Neural progenitor cell (in vitro differentiated cells): ENCODE results near the gene TRIP4. TPM values are rescaled to one million over a fixed set of nuclear protein-coding genes. Genes with fewer than 3 reads are reported as not detected.

Experiments
- DNase-seq: peaks from one replicate; pipeline ENCODE4 v3.0.0-alpha.2; 2016; ENCODE audit warnings: low spot score
- H2AFZ ChIP-seq: fragments of 200-600 bp; sonication (generic); replicated peaks from 2 replicates; pipeline ENCODE4 v1.6.1; 2016; ENCODE audit warnings: antibody characterized with exemption
- H3F3A ChIP-seq: fragments of 200-600 bp; sonication (generic); 2 replicates; pipeline ENCODE4 v1.6.1; 2016; ENCODE audit warnings: antibody characterized with exemption, low read depth
- H3K27ac ChIP-seq: fragments of 200-600 bp; sonication (generic); 2 replicates; pipeline ENCODE4 v1.5.1; 2016; ENCODE audit warnings: mild to moderate bottlenecking
- H3K27me3 ChIP-seq: fragments of 200-600 bp; sonication (generic); 2 replicates; pipeline ENCODE4 v1.6.1; 2016; ENCODE audit warnings: mild to moderate bottlenecking, moderate library complexity
- H3K36me3 ChIP-seq: fragments of 200-600 bp; sonication (generic); 2 replicates; pipeline ENCODE4 v1.5.1; 2016
- H3K4me1 ChIP-seq: fragments of 200-600 bp; sonication (generic); 2 replicates; pipeline ENCODE4 v1.6.1; 2016; ENCODE audit warnings: mixed run types
- H3K4me2 ChIP-seq: fragments of 200-600 bp; sonication (generic); 2 replicates; pipeline ENCODE4 v1.6.1; 2016
- H3K4me3 ChIP-seq: fragments of 200-600 bp; sonication (generic); 2 replicates; pipeline ENCODE4 v1.5.1; 2016
- H3K79me2 ChIP-seq: fragments of 200-600 bp; sonication (generic); 2 replicates; pipeline ENCODE4 v1.6.1; 2016; ENCODE audit warnings: low read depth
- H3K9ac ChIP-seq: fragments of 200-600 bp; sonication (generic); 2 replicates; pipeline ENCODE4 v1.6.1; 2016
- H3K9me3 ChIP-seq: fragments of 200-600 bp; sonication (generic); 2 replicates; pipeline ENCODE4 v1.5.1; 2016; ENCODE audit warnings: low read depth
- H4K20me1 ChIP-seq: fragments of 200-600 bp; sonication (generic); 2 replicates; pipeline ENCODE4 v1.6.1; 2016; ENCODE audit warnings: low read depth
- H3K27ac Mint-ChIP-seq: 3 replicates; pipeline ENCODE4 v1.8.0; 2021; ENCODE audit warnings: mixed read lengths
- H3K27me3 Mint-ChIP-seq: 2 replicates; pipeline ENCODE4 v1.8.0; 2022; ENCODE audit warnings: low read depth, mild to moderate bottlenecking, inconsistent platforms, moderate library complexity, mixed read lengths; ENCODE audit not compliant: insufficient read depth
- H3K36me3 Mint-ChIP-seq: 3 replicates; pipeline ENCODE4 v1.8.0; 2021; ENCODE audit warnings: mixed read lengths
- H3K4me1 Mint-ChIP-seq: 3 replicates; pipeline ENCODE4 v1.8.0; 2021; ENCODE audit warnings: mixed read lengths
- H3K4me3 Mint-ChIP-seq: 3 replicates; pipeline ENCODE4 v1.8.0; 2021; ENCODE audit warnings: mild to moderate bottlenecking, moderate library complexity, mixed read lengths
- H3K9me3 Mint-ChIP-seq: 3 replicates; pipeline ENCODE4 v1.8.0; 2020; ENCODE audit warnings: mixed read lengths
- EZH2 ChIP-seq: fragments of 200-600 bp; sonication (generic); IDR thresholded peaks from 2 replicates; pipeline ENCODE4 v1.6.1; 2017; ENCODE audit warnings: antibody characterized with exemption, mild to moderate bottlenecking, moderate library complexity
- EZH2phosphoT487 ChIP-seq: fragments of 200-600 bp; sonication (generic); IDR thresholded peaks from 2 replicates; pipeline ENCODE4 v1.6.1; 2017; ENCODE audit warnings: antibody characterized with exemption
- total RNA-seq: library from RNA; depleted of rRNA; stranded (reverse); fragments of >200 nt; gene quantifications from 2 replicates; pipeline ENCODE4 v1.2.3, GENCODE V29; 2015; ENCODE audit warnings: low replicate concordance
- TF ChIP-seq, protein P1 (sequence below): fragments of 200-600 bp; sonication (generic); IDR thresholded peaks from 2 replicates; pipeline ENCODE4 v1.5.1; 2017; ENCODE audit warnings: antibody characterized with exemption, mild to moderate bottlenecking

TRIP4 gene
- total RNA-seq, 1 donor from 2014 or later = 17.3 TPM

DNA sequence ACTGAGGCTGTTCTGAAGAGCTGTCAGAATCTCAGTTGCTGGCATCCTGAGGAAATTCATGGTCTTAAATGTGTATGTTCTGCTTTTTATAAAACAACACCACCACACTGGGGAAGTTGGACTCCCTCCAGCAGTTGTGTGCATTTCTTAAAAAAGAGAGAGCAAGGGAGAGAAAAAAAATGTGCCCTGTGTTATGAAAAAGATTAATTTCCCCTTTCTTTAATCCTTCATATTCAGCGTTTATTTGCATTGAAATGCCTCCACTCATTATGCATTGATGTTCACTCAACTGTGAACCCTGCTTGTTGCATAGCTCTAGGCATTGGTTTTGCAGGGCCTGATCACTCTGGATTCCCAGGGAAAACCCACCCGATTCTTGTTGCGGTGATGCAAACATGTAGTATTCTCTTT lies 68.3 kb downstream of the TRIP4 start:
- Histone ChIP-seq H3F3A (peaks cover 46% of the 10 kb centered on the region), H3K79me2 (peaks cover 4% of the 10 kb centered on the region), H3K4me1 (peaks cover 67% of the 10 kb centered on the region), H4K20me1 (peaks cover 37% of the 10 kb centered on the region), H3K9ac (no peak overlapping the region), H3K4me3 (no peak overlapping the region), H3K4me2 (peak overlapping the region; percentile 66), H3K9me3 (no peaks in the 10 kb centered on the region), H2AFZ (no peak overlapping the region), H3K27me3 (no peaks in the 10 kb centered on the region), H3K27ac (no peak overlapping the region), H3K36me3 (no peaks in the 10 kb centered on the region)
- peak; percentile 54 for DNase-seq
- H3K36me3 Mint-ChIP-seq = peaks cover 1% of the 10 kb centered on the region
- H3K9me3 Mint-ChIP-seq = no peaks in the 10 kb centered on the region
- H3K27ac Mint-ChIP-seq = peak overlapping the region; percentile 97
- H3K4me1 Mint-ChIP-seq = peaks cover 78% of the 10 kb centered on the region
- H3K4me3 Mint-ChIP-seq = peak overlapping the region; percentile 74
- H3K27me3 Mint-ChIP-seq = no peaks in the 10 kb centered on the region
- TF ChIP-seq EZH2 = no peak
- TF ChIP-seq, protein P1, sequence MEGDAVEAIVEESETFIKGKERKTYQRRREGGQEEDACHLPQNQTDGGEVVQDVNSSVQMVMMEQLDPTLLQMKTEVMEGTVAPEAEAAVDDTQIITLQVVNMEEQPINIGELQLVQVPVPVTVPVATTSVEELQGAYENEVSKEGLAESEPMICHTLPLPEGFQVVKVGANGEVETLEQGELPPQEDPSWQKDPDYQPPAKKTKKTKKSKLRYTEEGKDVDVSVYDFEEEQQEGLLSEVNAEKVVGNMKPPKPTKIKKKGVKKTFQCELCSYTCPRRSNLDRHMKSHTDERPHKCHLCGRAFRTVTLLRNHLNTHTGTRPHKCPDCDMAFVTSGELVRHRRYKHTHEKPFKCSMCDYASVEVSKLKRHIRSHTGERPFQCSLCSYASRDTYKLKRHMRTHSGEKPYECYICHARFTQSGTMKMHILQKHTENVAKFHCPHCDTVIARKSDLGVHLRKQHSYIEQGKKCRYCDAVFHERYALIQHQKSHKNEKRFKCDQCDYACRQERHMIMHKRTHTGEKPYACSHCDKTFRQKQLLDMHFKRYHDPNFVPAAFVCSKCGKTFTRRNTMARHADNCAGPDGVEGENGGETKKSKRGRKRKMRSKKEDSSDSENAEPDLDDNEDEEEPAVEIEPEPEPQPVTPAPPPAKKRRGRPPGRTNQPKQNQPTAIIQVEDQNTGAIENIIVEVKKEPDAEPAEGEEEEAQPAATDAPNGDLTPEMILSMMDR = no peak
- TF ChIP-seq EZH2phosphoT487 = no peak

DNA sequence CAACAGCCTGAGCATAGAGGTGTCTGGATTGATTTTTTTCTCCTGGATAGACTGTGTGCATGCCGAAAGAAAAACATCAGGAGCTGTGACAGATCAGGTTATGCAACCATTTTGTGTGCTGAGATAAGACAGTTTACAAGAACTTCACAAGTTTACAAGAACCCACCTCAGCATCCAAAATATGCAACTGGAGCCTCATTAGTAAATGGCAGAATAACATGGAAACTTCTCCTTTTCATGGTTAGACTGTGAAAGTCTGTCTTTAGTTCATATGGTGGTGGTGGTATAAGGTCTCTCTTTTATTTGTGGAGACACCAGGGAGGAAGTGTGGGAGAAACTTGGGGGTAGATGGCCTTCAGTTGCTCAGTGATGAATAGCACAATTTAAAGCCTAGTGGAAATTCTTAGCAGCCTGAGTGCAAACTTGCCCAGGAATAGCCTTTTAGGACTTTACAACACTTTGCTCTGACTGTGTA lies 69.0 kb downstream of the TRIP4 start:
- peak overlapping the region; percentile 97 for H3K27ac Mint-ChIP-seq
- peak overlapping the region; percentile 74 for H3K4me3 Mint-ChIP-seq

DNA sequence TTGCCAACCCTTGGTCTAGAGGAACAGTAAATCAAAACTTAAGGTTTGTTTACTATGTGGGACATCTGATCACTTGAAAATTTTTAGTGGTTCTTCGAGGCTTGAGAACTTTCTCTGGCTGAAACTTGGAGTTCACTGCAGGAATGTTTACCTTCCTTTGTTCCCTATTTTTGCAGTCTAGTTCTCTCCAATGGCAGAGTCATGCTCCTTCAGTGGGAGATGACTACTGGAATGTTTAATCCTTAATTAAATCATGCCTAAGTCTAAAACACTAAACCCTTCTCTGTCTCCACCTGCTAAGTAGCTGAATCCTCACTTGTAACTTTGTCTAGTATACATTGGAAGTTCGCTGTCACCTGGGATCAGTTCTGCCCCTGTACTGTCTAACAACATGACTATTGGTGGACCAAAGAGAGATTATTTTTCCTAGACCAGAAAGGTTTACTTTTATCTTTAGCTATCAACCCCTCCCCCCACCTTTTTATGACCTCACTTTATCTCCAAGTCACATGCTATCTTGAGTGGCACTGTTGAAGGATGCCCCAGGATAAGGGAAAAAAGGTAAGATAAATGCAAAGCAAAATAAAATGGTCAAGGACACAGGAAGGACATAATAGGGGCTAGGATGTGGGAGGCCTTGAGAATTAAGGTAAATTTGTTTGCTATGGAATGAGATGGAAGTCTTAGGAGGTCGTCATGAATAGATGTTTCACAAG lies 71.6 kb downstream of the TRIP4 start:
- Histone ChIP-seq H3K4me2 (peak overlapping the region; percentile 70), H3K4me1 (peaks cover 76% of the 10 kb centered on the region), H3K9me3 (no peaks in the 10 kb centered on the region), H3K9ac (no peak overlapping the region), H4K20me1 (peaks cover 57% of the 10 kb centered on the region), H3K4me3 (no peak overlapping the region), H3K36me3 (no peaks in the 10 kb centered on the region), H2AFZ (no peak overlapping the region), H3F3A (peaks cover 54% of the 10 kb centered on the region), H3K27ac (no peak overlapping the region), H3K27me3 (no peaks in the 10 kb centered on the region), H3K79me2 (peaks cover 37% of the 10 kb centered on the region)
- TF ChIP-seq EZH2phosphoT487 = no peak
- TF ChIP-seq, protein P1 = no peak
- no peak for TF ChIP-seq EZH2
- Mint-ChIP-seq H3K9me3 (no peaks in the 10 kb centered on the region), H3K36me3 (peaks cover 1% of the 10 kb centered on the region), H3K4me1 (peaks cover 87% of the 10 kb centered on the region), H3K27ac (peak overlapping the region; percentile 42), H3K27me3 (peaks cover 3% of the 10 kb centered on the region), H3K4me3 (peak overlapping the region; percentile 87)
- peak; percentile 25 for DNase-seq

More for the DNA sequence above, 69.0 kb downstream of the TRIP4 start:
- H3K9me3 ChIP-seq = no peaks in the 10 kb centered on the region
- no peak overlapping the region for H3K9ac ChIP-seq
- Mint-ChIP-seq H3K4me1 (peaks cover 82% of the 10 kb centered on the region), H3K27me3 (no peaks in the 10 kb centered on the region), H3K36me3 (peaks cover 1% of the 10 kb centered on the region), H3K9me3 (no peaks in the 10 kb centered on the region)
- H3K27me3 ChIP-seq = no peaks in the 10 kb centered on the region
- peak overlapping the region; percentile 66 for H3K4me2 ChIP-seq
- H3F3A ChIP-seq = peaks cover 53% of the 10 kb centered on the region
- H2AFZ ChIP-seq = no peak overlapping the region
- H3K27ac ChIP-seq = no peak overlapping the region
- H4K20me1 ChIP-seq = peaks cover 43% of the 10 kb centered on the region
- TF ChIP-seq, protein P1 = no peak
- no peak for TF ChIP-seq EZH2
- no peak for TF ChIP-seq EZH2phosphoT487
- no peaks in the 10 kb centered on the region for H3K36me3 ChIP-seq
- peaks cover 11% of the 10 kb centered on the region for H3K79me2 ChIP-seq
- H3K4me1 ChIP-seq = peaks cover 67% of the 10 kb centered on the region
- no peak overlapping the region for H3K4me3 ChIP-seq
- no peak for DNase-seq
